Astrocyte of the spinal cord (primary cell): ENCODE measurements around the gene MYO7B.

ENCODE experiments used
- DNase-seq: peaks from one replicate; pipeline ENCODE4 v3.0.0; 2011; ENCODE audit warnings: low read depth, low spot score
- H3K4me3 ChIP-seq: 2 replicates; pipeline ENCODE4 v1.5.1; 2011; ENCODE audit warnings: low read depth, mild to moderate bottlenecking, low read length, moderate library complexity
- CTCF ChIP-seq: IDR thresholded peaks from 2 replicates; pipeline ENCODE4 v1.5.1; 2012; ENCODE audit warnings: low read depth, mild to moderate bottlenecking, low read length, inconsistent platforms
- in situ Hi-C: cut with HindIII; loops from 2 replicates; pipeline ENCODE4 v1.10.0; 2017; ENCODE audit warnings: low sequenced_read_pairs

Gene MYO7B

GRCh38 chr2:127589841-127590240 is 54.4 kb downstream of the MYO7B start:
- H3K4me3 ChIP-seq = no peak overlapping the region
- in situ Hi-C loops = no loop called here
- no peak for DNase-seq
- no peak for TF ChIP-seq CTCF

GRCh38 chr2:127590386-127591190 is 55.1 kb downstream of the MYO7B start:
- no peak for DNase-seq
- TF ChIP-seq CTCF = no peak
- no peak overlapping the region for H3K4me3 ChIP-seq
- in situ Hi-C loops = no loop called here

GRCh38 chr2:127591221-127591923 is 55.9 kb downstream of the MYO7B start:
- TF ChIP-seq CTCF = peak; percentile 99
- H3K4me3 ChIP-seq = no peak overlapping the region
- in situ Hi-C loops = no loop called here
- DNase-seq = peak; percentile 60

GRCh38 chr2:127592761-127593227 is 57.3 kb downstream of the MYO7B start:
- in situ Hi-C loops = no loop called here
- no peak overlapping the region for H3K4me3 ChIP-seq
- no peak for TF ChIP-seq CTCF
- DNase-seq = no peak

GRCh38 chr2:127593228-127594115 is 58.0 kb downstream of the MYO7B start:
- in situ Hi-C loops = no loop called here
- no peak for TF ChIP-seq CTCF
- no peak for DNase-seq
- H3K4me3 ChIP-seq = no peak overlapping the region

- no peak for DNase-seq
- no peak overlapping the region for H3K4me3 ChIP-seq
- TF ChIP-seq CTCF = no peak
- in situ Hi-C loops = no loop called here
These were observed 58.7 kb downstream of the MYO7B start for GRCh38 chr2:127594116-127594591.
